ENCODE data around the gene MARCO.
"Not testable (repeated sequence)": the region's sequence is repeated elsewhere in the genome, so short reads cannot be mapped to it uniquely, and the experiment has no call there.

MARCO gene

GRCh38 chr2:119023534-119023933, 81.5 kb downstream of the MARCO start:
- Histone ChIP-seq H3K27ac (no peak overlapping the region), H3K36me3 (ENCODE audit: insufficient read depth, low read length) (no peaks in the 10 kb centered on the region), H3K9ac (ENCODE audit: insufficient read length) (no peak overlapping the region), H3K4me3 (no peak overlapping the region), H3K9me3 (ENCODE audit: low read depth, low read length) (no peaks in the 10 kb centered on the region)
- no peak for DNase-seq (ENCODE audit: low read depth, low spot score)
- TF ChIP-seq FOXP2 (optimal IDR thresholded peaks at IDR 0.05; ENCODE audit: control extremely low read depth, extremely low read length, insufficient read depth), result no peak
- no peak for TF ChIP-seq POLR2AphosphoS5 (IDR thresholded peaks at IDR 0.05; ENCODE audit: borderline replicate concordance, low read depth, low read length)

- TF ChIP-seq EZH2 (IDR thresholded peaks at IDR 0.05) (no peak), FOXP2 (optimal IDR thresholded peaks at IDR 0.05; ENCODE audit: control extremely low read depth, extremely low read length, insufficient read depth) (no peak), POLR2AphosphoS5 (IDR thresholded peaks at IDR 0.05; ENCODE audit: borderline replicate concordance, low read depth, low read length) (no peak)
- no peak overlapping the region for H3K4me3 ChIP-seq
- H3K36me3 ChIP-seq (ENCODE audit: insufficient read depth, low read length), result no peaks in the 10 kb centered on the region
- H3K9ac ChIP-seq (ENCODE audit: insufficient read length), result no peak overlapping the region
- DNase-seq (ENCODE audit: low read depth, low spot score), result no peak
- no peak overlapping the region for H3K27ac ChIP-seq
- H3K9me3 ChIP-seq (ENCODE audit: low read depth, low read length), result no peaks in the 10 kb centered on the region
These were observed 82.2 kb downstream of the MARCO start for GRCh38 chr2:119024152-119024551.

DNA sequence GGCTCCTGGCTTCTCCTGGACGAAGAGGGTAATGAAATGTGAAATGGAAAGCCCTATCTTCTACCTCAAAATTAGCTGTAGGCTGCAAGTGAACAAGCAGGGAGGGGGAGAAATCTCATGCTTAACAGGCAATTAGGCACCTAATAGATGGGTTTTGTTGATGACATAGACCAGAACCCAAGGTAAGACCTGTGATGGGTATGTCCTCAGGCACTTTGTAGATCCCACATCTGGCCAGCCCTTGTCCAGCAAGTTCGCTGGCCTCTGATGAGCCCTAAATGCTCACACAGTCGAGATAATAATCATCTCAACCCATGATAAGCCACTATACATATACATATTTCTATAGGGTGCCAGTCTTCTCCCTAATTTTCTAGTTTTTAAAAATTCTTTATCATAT, 82.6 kb downstream of the MARCO start:
- Histone ChIP-seq H3K9ac (ENCODE audit: insufficient read length) (no peak overlapping the region), H3K9me3 (ENCODE audit: low read depth, low read length) (no peaks in the 10 kb centered on the region), H3K27ac (no peak overlapping the region), H3K36me3 (ENCODE audit: insufficient read depth, low read length) (no peaks in the 10 kb centered on the region), H3K4me3 (no peak overlapping the region)
- no peak for DNase-seq (ENCODE audit: low read depth, low spot score)
- no peak for TF ChIP-seq POLR2AphosphoS5 (IDR thresholded peaks at IDR 0.05; ENCODE audit: borderline replicate concordance, low read depth, low read length)
- TF ChIP-seq EZH2 (IDR thresholded peaks at IDR 0.05), result no peak
- no peak for TF ChIP-seq FOXP2 (optimal IDR thresholded peaks at IDR 0.05; ENCODE audit: control extremely low read depth, extremely low read length, insufficient read depth)

DNA sequence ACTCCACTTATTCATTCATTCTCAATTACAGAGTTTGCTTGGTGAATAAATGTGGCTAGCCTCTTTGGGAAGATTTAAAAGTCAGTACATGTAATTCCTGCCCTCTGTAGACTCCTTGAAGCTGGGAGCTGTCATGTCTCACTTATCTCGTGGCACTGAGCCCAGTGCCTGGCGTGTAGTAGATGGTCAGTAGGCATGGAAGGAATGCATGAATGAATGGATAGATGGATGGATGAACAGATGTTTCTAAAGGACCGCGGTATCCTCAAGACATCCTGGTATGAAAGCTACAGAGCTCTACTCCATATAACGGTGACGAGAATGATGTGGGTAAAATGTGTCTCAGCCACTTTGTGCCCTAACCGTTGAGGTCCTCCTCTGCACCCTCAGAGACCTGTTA, 83.0 kb downstream of the MARCO start:
- H3K27ac ChIP-seq, result no peak overlapping the region
- no peaks in the 10 kb centered on the region for H3K36me3 ChIP-seq (ENCODE audit: insufficient read depth, low read length)
- no peak overlapping the region for H3K9ac ChIP-seq (ENCODE audit: insufficient read length)
- TF ChIP-seq FOXP2 (optimal IDR thresholded peaks at IDR 0.05; ENCODE audit: control extremely low read depth, extremely low read length, insufficient read depth) (no peak), EZH2 (IDR thresholded peaks at IDR 0.05) (no peak), POLR2AphosphoS5 (IDR thresholded peaks at IDR 0.05; ENCODE audit: borderline replicate concordance, low read depth, low read length) (no peak)
- H3K9me3 ChIP-seq (ENCODE audit: low read depth, low read length), result no peaks in the 10 kb centered on the region
- no peak for DNase-seq (ENCODE audit: low read depth, low spot score)
- H3K4me3 ChIP-seq, result no peak overlapping the region

DNA sequence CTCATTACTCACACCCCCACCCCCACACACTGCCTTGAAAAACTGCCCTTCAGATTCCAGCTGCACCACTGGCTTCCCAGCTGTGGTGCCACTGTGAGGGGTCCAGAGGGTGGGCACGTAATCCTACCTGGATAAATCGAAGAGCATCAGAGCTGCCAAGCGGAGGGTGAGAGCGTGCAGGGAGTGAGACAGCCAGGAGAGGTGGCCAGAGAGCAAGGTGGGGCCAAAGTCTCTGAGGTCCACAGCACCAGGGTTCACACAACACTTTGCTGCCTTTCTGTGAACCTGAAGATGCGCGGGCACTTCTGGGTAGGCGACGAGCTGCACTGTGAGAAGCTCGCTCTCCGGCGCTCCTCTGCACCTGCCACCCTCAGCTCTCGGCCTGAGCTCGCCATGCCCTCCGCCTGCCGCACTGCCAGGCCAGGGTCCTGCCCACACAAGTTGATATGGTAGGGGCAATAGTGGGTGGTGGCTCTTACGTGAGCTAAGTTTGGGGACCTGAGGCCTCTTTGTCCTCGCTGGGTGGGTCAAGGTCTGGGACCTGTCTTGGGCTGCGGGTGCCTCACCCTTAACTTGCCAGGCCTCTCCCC, 83.9 kb downstream of the MARCO start:
- no peak for TF ChIP-seq FOXP2 (optimal IDR thresholded peaks at IDR 0.05; ENCODE audit: control extremely low read depth, extremely low read length, insufficient read depth)
- TF ChIP-seq EZH2 (IDR thresholded peaks at IDR 0.05), result no peak
- TF ChIP-seq POLR2AphosphoS5 (IDR thresholded peaks at IDR 0.05; ENCODE audit: borderline replicate concordance, low read depth, low read length), result no peak
- H3K36me3 ChIP-seq (ENCODE audit: insufficient read depth, low read length), result no peaks in the 10 kb centered on the region
- no peak overlapping the region for H3K9ac ChIP-seq (ENCODE audit: insufficient read length)
- no peak overlapping the region for H3K27ac ChIP-seq
- DNase-seq (ENCODE audit: low read depth, low spot score), result no peak
- no peak overlapping the region for H3K4me3 ChIP-seq
- H3K9me3 ChIP-seq (ENCODE audit: low read depth, low read length), result no peaks in the 10 kb centered on the region

DNA sequence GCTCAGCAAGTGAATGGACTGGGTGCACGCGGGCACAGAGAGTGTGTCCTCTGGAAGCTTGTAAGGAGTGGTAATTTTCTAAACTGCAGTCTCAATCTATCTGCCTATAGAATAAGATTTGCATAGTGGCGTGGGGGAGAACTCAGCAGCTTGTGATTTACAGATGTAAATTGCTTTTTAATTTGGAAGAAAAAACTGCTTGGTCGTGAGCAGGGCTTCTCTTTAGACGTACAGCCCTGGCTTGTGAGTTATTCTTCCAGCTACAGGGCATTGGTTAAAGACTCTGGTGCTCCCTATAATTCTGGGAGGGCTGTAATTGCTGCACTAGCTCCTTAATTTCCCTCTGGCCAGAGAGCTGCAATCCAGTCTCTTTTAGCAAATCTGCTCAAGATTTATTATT, 84.9 kb downstream of the MARCO start:
- DNase-seq (ENCODE audit: low read depth, low spot score), result no peak
- Histone ChIP-seq H3K4me3 (no peak overlapping the region), H3K27ac (no peak overlapping the region), H3K9ac (ENCODE audit: insufficient read length) (no peak overlapping the region), H3K36me3 (ENCODE audit: insufficient read depth, low read length) (no peaks in the 10 kb centered on the region), H3K9me3 (ENCODE audit: low read depth, low read length) (no peaks in the 10 kb centered on the region)
- TF ChIP-seq POLR2AphosphoS5 (IDR thresholded peaks at IDR 0.05; ENCODE audit: borderline replicate concordance, low read depth, low read length) (no peak), EZH2 (IDR thresholded peaks at IDR 0.05) (no peak), FOXP2 (optimal IDR thresholded peaks at IDR 0.05; ENCODE audit: control extremely low read depth, extremely low read length, insufficient read depth) (no peak)

- Histone ChIP-seq H3K9ac (ENCODE audit: insufficient read length) (no peak overlapping the region), H3K36me3 (ENCODE audit: insufficient read depth, low read length) (no peaks in the 10 kb centered on the region), H3K4me3 (no peak overlapping the region), H3K9me3 (ENCODE audit: low read depth, low read length) (no peaks in the 10 kb centered on the region), H3K27ac (no peak overlapping the region)
- no peak for DNase-seq (ENCODE audit: low read depth, low spot score)
- no peak for TF ChIP-seq FOXP2 (optimal IDR thresholded peaks at IDR 0.05; ENCODE audit: control extremely low read depth, extremely low read length, insufficient read depth)
- TF ChIP-seq EZH2 (IDR thresholded peaks at IDR 0.05), result no peak
- TF ChIP-seq POLR2AphosphoS5 (IDR thresholded peaks at IDR 0.05; ENCODE audit: borderline replicate concordance, low read depth, low read length), result no peak
These were observed 86.6 kb downstream of the MARCO start for GRCh38 chr2:119028327-119029174.

GRCh38 chr2:119029297-119029696, 87.3 kb downstream of the MARCO start:
- H3K4me3 ChIP-seq, result no peak overlapping the region
- no peaks in the 10 kb centered on the region for H3K9me3 ChIP-seq (ENCODE audit: low read depth, low read length)
- no peak overlapping the region for H3K9ac ChIP-seq (ENCODE audit: insufficient read length)
- no peak overlapping the region for H3K27ac ChIP-seq
- H3K36me3 ChIP-seq (ENCODE audit: insufficient read depth, low read length), result no peaks in the 10 kb centered on the region
- DNase-seq (ENCODE audit: low read depth, low spot score), result no peak
- TF ChIP-seq FOXP2 (optimal IDR thresholded peaks at IDR 0.05; ENCODE audit: control extremely low read depth, extremely low read length, insufficient read depth) (no peak), POLR2AphosphoS5 (IDR thresholded peaks at IDR 0.05; ENCODE audit: borderline replicate concordance, low read depth, low read length) (no peak), EZH2 (IDR thresholded peaks at IDR 0.05) (no peak)

- not testable (repeated sequence) for H3K9ac ChIP-seq (ENCODE audit: insufficient read length); H3K4me3 ChIP-seq; H3K36me3 ChIP-seq (ENCODE audit: insufficient read depth, low read length); DNase-seq (ENCODE audit: low read depth, low spot score); H3K27ac ChIP-seq; H3K9me3 ChIP-seq (ENCODE audit: low read depth, low read length)
These were observed 95.9 kb downstream of the MARCO start for GRCh38 chr2:119037922-119038321.

All from SK-N-MC (cell line).